ENCODE results near the gene NHS. TPM values are rescaled to one million over a fixed set of nuclear protein-coding genes. Genes with fewer than 3 reads are reported as not detected.

NHS gene
- total RNA-seq, 2 donors from 2014 or later: 3.0 to 4.3 TPM

DNA sequence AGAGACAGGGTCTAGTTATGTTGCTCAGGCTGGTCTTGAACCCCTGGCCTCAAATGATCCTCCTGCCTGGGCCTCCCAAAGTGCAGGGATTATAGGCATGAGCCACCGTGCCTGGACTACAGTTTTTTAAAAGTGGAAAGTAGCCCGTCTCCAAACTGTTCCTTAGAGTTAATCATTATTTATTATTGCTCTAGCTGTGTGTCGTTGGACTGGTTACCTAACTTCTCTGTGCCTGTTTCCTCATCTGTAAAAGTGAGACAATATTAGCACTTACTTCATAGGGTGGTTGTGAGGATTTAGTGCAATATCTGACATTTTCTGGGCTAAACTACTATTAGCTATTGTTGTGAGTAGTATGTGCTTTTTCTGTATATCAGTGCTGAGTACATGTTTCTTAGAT, 210.0 kb downstream of the NHS start:
- Histone ChIP-seq H3K4me1 (no peaks in the 10 kb centered on the region), H3K27ac (no peak overlapping the region), H3K9me3 (no peaks in the 10 kb centered on the region), H3K9ac (ENCODE audit: low read depth in 2 of 2, low read length in 2 of 2) (no peak overlapping the region), H3K4me3 (no peak overlapping the region), H3K27me3 (no peaks in the 10 kb centered on the region), H3K36me3 (no peaks in the 10 kb centered on the region)
- intact Hi-C loops (cut with DNase I): no loop called here
- no peak for DNase-seq
- TF ChIP-seq, protein P1, sequence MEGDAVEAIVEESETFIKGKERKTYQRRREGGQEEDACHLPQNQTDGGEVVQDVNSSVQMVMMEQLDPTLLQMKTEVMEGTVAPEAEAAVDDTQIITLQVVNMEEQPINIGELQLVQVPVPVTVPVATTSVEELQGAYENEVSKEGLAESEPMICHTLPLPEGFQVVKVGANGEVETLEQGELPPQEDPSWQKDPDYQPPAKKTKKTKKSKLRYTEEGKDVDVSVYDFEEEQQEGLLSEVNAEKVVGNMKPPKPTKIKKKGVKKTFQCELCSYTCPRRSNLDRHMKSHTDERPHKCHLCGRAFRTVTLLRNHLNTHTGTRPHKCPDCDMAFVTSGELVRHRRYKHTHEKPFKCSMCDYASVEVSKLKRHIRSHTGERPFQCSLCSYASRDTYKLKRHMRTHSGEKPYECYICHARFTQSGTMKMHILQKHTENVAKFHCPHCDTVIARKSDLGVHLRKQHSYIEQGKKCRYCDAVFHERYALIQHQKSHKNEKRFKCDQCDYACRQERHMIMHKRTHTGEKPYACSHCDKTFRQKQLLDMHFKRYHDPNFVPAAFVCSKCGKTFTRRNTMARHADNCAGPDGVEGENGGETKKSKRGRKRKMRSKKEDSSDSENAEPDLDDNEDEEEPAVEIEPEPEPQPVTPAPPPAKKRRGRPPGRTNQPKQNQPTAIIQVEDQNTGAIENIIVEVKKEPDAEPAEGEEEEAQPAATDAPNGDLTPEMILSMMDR (IDR thresholded peaks at IDR 0.05): no peak

DNA sequence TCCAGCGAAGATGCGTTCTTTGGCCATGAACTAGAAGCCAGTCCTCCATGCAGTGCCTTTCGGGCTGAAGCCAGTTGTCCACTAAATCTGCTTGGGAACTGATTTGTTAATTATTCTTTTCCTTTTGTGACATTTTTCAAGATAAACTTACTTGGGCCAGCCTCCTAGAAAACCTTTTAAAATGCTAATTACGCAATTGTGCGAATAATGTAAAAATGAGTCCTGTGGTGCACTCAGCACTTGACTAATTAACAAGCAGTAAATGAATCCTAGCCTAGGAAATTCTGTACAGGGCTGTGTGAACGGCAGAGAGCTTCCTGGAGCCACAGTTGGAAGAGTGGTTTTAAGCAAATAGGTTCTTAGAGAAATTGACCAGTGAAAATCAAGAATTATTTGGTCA, 212.4 kb downstream of the NHS start:
- no peak for DNase-seq
- H3K36me3 ChIP-seq: no peaks in the 10 kb centered on the region
- H3K4me3 ChIP-seq: no peak overlapping the region
- no peaks in the 10 kb centered on the region for H3K9me3 ChIP-seq
- H3K27ac ChIP-seq: no peak overlapping the region
- no peaks in the 10 kb centered on the region for H3K27me3 ChIP-seq
- no peak overlapping the region for H3K9ac ChIP-seq (ENCODE audit: low read depth in 2 of 2, low read length in 2 of 2)
- intact Hi-C loops (cut with DNase I): no loop called here
- no peaks in the 10 kb centered on the region for H3K4me1 ChIP-seq
- TF ChIP-seq, protein P1 (IDR thresholded peaks at IDR 0.05): no peak

DNA sequence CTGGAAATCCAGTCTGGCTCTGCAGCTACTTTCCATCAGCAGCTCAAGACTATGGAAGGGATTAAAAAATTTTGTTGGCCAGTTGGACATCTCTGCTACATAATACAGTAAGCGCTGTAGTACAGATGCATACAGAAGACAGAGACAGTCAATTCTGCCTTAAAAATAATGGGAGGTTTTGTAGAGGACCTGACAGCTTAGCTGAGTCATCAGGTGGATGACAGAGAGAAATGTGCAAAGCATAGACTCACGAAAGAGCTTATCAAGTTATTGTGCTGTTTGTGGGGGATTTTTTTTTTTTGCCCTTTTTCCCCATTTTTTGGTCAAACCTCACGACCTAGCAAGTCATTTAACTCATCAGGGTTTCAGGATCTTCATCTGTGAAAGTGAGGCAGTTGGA, 213.3 kb downstream of the NHS start:
- H3K9me3 ChIP-seq: no peaks in the 10 kb centered on the region
- intact Hi-C loops (cut with DNase I): no loop called here

DNA sequence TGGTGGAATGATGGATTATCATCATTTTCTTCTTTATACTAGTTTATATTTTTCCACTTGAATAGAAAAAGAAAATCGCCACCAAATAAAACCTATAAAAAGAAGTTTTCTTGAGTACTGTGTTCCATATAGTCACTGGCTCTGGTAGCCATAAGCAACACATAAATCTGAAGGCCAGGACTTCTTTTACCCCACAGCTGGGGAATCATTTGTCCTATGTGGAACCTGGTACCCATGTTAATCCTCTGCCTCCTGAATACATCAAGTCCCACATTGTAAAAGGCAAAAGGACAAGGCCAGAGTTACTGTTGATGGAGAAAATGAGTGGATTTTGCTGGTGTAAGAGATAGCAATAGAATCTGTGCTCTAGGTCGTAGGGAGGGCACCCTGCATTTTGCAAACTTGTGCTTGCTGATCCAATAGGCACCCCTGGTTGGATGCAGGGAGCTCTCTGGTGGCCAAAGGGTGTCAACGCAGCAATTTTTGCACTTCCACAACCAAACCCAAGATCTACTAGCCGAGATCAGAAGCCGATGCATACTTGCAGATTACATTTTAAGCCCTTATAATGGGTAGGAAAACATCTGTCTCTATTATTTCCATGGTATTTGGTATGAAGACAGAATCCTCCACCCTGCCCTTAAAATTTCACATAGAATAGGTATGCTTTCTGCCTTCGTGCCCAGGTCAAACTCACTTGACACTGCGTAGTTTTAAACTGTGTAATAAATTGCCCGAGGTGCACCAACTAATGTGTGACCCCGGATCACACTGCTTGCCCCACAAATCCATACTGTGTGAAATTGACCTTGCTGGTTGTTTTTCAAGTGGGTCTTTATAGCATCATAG, 216.1 kb downstream of the NHS start:
- intact Hi-C loops (cut with DNase I): loop anchor here (5.0 kb wide), 2 partner anchors 214 to 349 kb away; partner anchors contain the start of gene NHS
- Histone ChIP-seq H3K9ac (ENCODE audit: low read depth in 2 of 2, low read length in 2 of 2) (no peak overlapping the region), H3K4me3 (no peak overlapping the region)

More for the DNA sequence above, 213.3 kb downstream of the NHS start:
- Histone ChIP-seq H3K4me1 (no peaks in the 10 kb centered on the region), H3K27ac (no peak overlapping the region), H3K9ac (ENCODE audit: low read depth in 2 of 2, low read length in 2 of 2) (no peak overlapping the region), H3K4me3 (no peak overlapping the region), H3K27me3 (no peaks in the 10 kb centered on the region), H3K36me3 (no peaks in the 10 kb centered on the region)
- TF ChIP-seq, protein P1 (IDR thresholded peaks at IDR 0.05): no peak
- DNase-seq: no peak

DNA sequence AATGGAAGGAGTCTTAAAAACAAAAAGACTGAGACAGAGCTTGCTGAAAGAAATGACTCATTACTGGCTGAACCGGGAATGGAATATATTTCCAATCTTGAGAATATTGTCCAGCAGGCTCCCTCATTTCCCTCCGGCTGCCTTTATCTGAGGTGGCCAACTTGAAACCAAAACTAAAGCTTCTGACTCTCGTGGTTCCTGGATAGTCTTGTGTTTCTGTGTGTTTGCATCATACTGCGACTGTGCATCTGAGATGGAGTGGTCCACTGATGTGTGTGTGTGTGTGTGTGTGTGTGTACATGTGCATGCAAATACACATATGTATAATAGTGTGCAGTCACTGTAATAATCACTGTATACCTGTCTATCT, 216.7 kb downstream of the NHS start:
- TF ChIP-seq, protein P1 (IDR thresholded peaks at IDR 0.05): no peak
- H3K9me3 ChIP-seq: no peaks in the 10 kb centered on the region
- H3K4me3 ChIP-seq: no peak overlapping the region
- H3K36me3 ChIP-seq: no peaks in the 10 kb centered on the region
- H3K9ac ChIP-seq (ENCODE audit: low read depth in 2 of 2, low read length in 2 of 2): no peak overlapping the region
- H3K4me1 ChIP-seq: no peaks in the 10 kb centered on the region
- H3K27ac ChIP-seq: no peak overlapping the region
- no peaks in the 10 kb centered on the region for H3K27me3 ChIP-seq
- intact Hi-C loops (cut with DNase I): loop anchor here (5.0 kb wide), 2 partner anchors 214 to 349 kb away; partner anchors contain the start of gene NHS
- DNase-seq: no peak

More for the DNA sequence above, 216.1 kb downstream of the NHS start:
- DNase-seq: peak; percentile 64
- H3K4me1 ChIP-seq: no peaks in the 10 kb centered on the region
- H3K27ac ChIP-seq: no peak overlapping the region
- H3K36me3 ChIP-seq: no peaks in the 10 kb centered on the region
- no peaks in the 10 kb centered on the region for H3K27me3 ChIP-seq
- no peaks in the 10 kb centered on the region for H3K9me3 ChIP-seq
- TF ChIP-seq, protein P1 (IDR thresholded peaks at IDR 0.05): peak; percentile 52

All from colonic mucosa (tissue), 4 donors.